ENCODE data around the gene ACTR10.

The ACTR10 gene

DNA sequence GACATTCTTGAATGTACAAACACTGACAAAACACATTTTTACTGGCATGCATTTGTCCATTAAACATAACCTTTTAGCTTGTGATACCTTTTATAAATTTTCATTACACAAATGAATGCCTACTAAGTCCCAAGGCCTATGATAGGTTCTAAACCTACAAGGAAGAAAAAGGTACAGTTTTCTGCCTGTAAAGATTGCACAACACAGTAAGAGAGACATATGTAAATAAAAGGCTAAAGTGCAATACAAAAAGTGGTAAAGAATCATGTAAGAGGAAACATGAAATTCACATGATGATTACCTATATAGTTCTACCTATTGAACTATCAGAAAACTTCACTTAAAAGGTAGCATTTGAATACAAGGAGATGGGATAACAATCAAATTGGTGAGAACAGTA lies 83.8 kb downstream of the ACTR10 start:
- no peaks in the 10 kb centered on the region for H3K9me3 ChIP-seq
- TF ChIP-seq, protein P1, sequence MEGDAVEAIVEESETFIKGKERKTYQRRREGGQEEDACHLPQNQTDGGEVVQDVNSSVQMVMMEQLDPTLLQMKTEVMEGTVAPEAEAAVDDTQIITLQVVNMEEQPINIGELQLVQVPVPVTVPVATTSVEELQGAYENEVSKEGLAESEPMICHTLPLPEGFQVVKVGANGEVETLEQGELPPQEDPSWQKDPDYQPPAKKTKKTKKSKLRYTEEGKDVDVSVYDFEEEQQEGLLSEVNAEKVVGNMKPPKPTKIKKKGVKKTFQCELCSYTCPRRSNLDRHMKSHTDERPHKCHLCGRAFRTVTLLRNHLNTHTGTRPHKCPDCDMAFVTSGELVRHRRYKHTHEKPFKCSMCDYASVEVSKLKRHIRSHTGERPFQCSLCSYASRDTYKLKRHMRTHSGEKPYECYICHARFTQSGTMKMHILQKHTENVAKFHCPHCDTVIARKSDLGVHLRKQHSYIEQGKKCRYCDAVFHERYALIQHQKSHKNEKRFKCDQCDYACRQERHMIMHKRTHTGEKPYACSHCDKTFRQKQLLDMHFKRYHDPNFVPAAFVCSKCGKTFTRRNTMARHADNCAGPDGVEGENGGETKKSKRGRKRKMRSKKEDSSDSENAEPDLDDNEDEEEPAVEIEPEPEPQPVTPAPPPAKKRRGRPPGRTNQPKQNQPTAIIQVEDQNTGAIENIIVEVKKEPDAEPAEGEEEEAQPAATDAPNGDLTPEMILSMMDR (IDR thresholded peaks at IDR 0.05), result no peak
- H3K4me1 ChIP-seq, result peaks cover 0 to 53% (median 16%) of the 10 kb centered on the region in 4 donors
- H3K27ac ChIP-seq, result peak overlapping the region in 1 of 2 donors; percentile 80
- DNase-seq, result no peak
- intact Hi-C loops (cut with DNase I; ENCODE audit: low total_unique reads), result no loop called here
- H3K36me3 ChIP-seq, result peaks cover 13 to 41% (median 39%) of the 10 kb centered on the region in 3 donors
- no peak overlapping the region for H3K4me3 ChIP-seq
- no peaks in the 10 kb centered on the region for H3K27me3 ChIP-seq

DNA sequence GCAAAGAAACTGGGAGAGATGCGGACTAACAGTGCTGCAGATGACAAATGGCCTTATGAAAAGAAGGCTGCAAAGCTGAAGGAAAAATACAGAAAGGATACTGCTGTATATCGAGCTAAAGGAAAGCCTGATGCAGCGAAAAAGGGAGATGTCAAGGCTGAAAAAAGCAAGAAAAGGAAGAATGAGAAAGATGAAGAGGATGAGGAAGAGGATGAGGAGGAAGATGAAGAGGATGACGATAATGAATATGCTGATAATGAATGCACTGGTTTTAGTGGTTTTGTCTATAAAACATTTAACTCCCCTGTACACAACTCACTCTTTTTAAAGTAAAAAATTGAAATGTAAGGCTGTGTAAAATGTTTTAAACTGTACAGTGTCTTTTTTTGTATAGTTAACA lies 85.2 kb downstream of the ACTR10 start:
- DNase-seq, result no peak
- Histone ChIP-seq H3K36me3 (peaks cover 17 to 40% (median 38%) of the 10 kb centered on the region in 3 donors), H3K4me1 (peaks cover 0 to 66% (median 19%) of the 10 kb centered on the region in 4 donors), H3K4me3 (no peak overlapping the region), H3K27ac (no peak overlapping the region), H3K9me3 (no peaks in the 10 kb centered on the region), H3K27me3 (no peaks in the 10 kb centered on the region)
- intact Hi-C loops (cut with DNase I; ENCODE audit: low total_unique reads), result no loop called here
- TF ChIP-seq, protein P1 (IDR thresholded peaks at IDR 0.05), result no peak

Measured in tibial artery (tissue), 4 donors.